Psoas muscle (tissue), 8 donors: ENCODE results near the gene CIDEB. TPM values are rescaled to one million over a fixed set of nuclear protein-coding genes. Genes with fewer than 3 reads are reported as not detected.
A peak's percentile ranks its signal among the peaks of the same experiment; 100 is the strongest.

Source experiments
- ATAC-seq, 4 donors: fragments of 200-7000 bp; cut with Tn5 transposase; one replicate each; pipeline ENCODE4 v1.9.1; 2020; ENCODE audit warnings: moderate library complexity in 3 of 4, mild to moderate bottlenecking in 2 of 4
- DNase-seq, 2 donors: peaks; one replicate each; pipeline ENCODE4 v3.0.0-alpha.2; 2020
- H3K27ac ChIP-seq: fragments of 200-600 bp; one replicate; pipeline ENCODE4 v1.8.0; 2022
- H3K27me3 ChIP-seq, 3 donors: fragments of 200-600 bp in 1 of 3; one replicate each; pipeline versions ENCODE4 v1.6.1 to v1.8.0; 2013 to 2022; ENCODE audit warnings: low read length in 2 of 3, mild to moderate bottlenecking in 2 of 3, moderate library complexity in 1 of 3; ENCODE audit not compliant: insufficient read depth in 3 of 3
- H3K36me3 ChIP-seq, 2 donors: fragments of 200-600 bp in 1 of 2; one replicate each; pipeline versions ENCODE4 v1.6.1 to v1.8.0; 2013 to 2022; ENCODE audit warnings: low read depth in 1 of 2, mild to moderate bottlenecking in 1 of 2, moderate library complexity in 1 of 2; ENCODE audit not compliant: insufficient read depth in 1 of 2
- H3K4me1 ChIP-seq: fragments of 200-600 bp; one replicate; pipeline ENCODE4 v1.8.0; 2022
- H3K4me3 ChIP-seq: fragments of 200-600 bp; one replicate; pipeline ENCODE4 v1.8.0; 2022; ENCODE audit warnings: mild to moderate bottlenecking
- H3K9me3 ChIP-seq: fragments of 200-600 bp; one replicate; pipeline ENCODE4 v1.8.0; 2022
- CTCF ChIP-seq: fragments of 200-600 bp; IDR thresholded peaks from one replicate; pipeline ENCODE4 v1.8.0; 2022; ENCODE audit warnings: antibody characterized with exemption
- WGBS, 3 donors: extraction: QIAGEN DNeasy Blood & Tissue Kit; methylation state at CpG; one replicate each; pipeline versions ENCODE4 v1.1.6 to v1.1.7; 2013; 5-methylcytosine and 5-hydroxymethylcytosine counted together
- intact Hi-C, 2 donors: fragments of 100-400 bp; cut with DNase I; formaldehyde crosslinking; loops; one replicate each; pipeline versions ENCODE4 v1.11.0 to v1.14.2; 2022
- polyA plus RNA-seq, 3 donors: library from polyadenylated mRNA; stranded (reverse); fragments of 200-250 nt; gene quantifications; one replicate each; pipeline ENCODE4 v1.2.3, GENCODE V29; 2013
- total RNA-seq, 4 donors: library from RNA; stranded (reverse); fragmentation: NEBNext Ultra II Directional in 2 of 4; extraction: Animal tissue kit (Norgen Biotek cat#: 25700) in 2 of 4; gene quantifications; one replicate each; pipeline versions ENCODE4 v1.2.1 to v1.2.4, GENCODE V29; 2021 to 2023
- donor health status: healthy with polysubstance abuse.
- donor health status: DM: no; HTN: no; CAD: no; lungs with moderate emphysema.
- donor health status: Bipolar disorder and iron deficiency.
- donor health status: healthy.
- donor health status: DM: yes; HTN: yes; CAD: no.
- donor health status: DM: no; HTN: no; CAD: no.
- donor health status: DM: no; HTN: no; CAD: no.
- donor health status: DM: yes; HTN: yes; CAD: no.

CIDEB gene
- total and polyA plus RNA-seq, 7 donors = 0.95 to 2.5 (median 1.7) TPM

GRCh38 chr14:24339284-24340151 lies 31.7 kb upstream of the CIDEB start, which contains the start of gene RIPK3:
Gene RIPK3, minus strand, starts transcription at chr14:24339991. Its CDS starts 165 bp downstream, at chr14:24339826.
- peaks cover 0 to 54% (median 9%) of the 10 kb centered on the region in 3 donors for H3K27me3 ChIP-seq

GRCh38 chr14:24338843-24339242 lies 31.1 kb upstream of the CIDEB start:
- H3K9me3 ChIP-seq = no peaks in the 10 kb centered on the region
- H3K4me1 ChIP-seq = peaks cover 2% of the 10 kb centered on the region
- H3K36me3 ChIP-seq = no peaks in the 10 kb centered on the region
- H3K27me3 ChIP-seq = peaks cover 0 to 54% (median 9%) of the 10 kb centered on the region in 3 donors
- no peak for DNase-seq
- no peak overlapping the region for H3K27ac ChIP-seq
- no peak for ATAC-seq
- WGBS, 3 donors = 70 to 79% (median 77%) methylated on average over 14 of the region's 14 CpGs
- intact Hi-C loops = no loop called here
- H3K4me3 ChIP-seq = peak overlapping the region; percentile 53
- no peak for TF ChIP-seq CTCF

More at GRCh38 chr14:24339284-24340151, 31.7 kb upstream of the CIDEB start, which contains the start of gene RIPK3:
- no peak for TF ChIP-seq CTCF
- H3K27ac ChIP-seq = no peak within 1 kb of the TSS
- H3K4me3 ChIP-seq = peak within 1 kb of the TSS; percentile 53
- peaks cover 2% of the 10 kb centered on the region for H3K4me1 ChIP-seq
- DNase-seq (peak in 1 of 2 donors; percentile 66), ATAC-seq (peak in 2 of 4 donors; percentile 30 to 45)
- H3K9me3 ChIP-seq = no peaks in the 10 kb centered on the region
- WGBS, 3 donors = 11 to 15% (median 13%) methylated on average over 47 to 51 of the region's 51 CpGs
- H3K36me3 ChIP-seq = no peaks in the 10 kb centered on the region
- intact Hi-C loops = no loop called here

GRCh38 chr14:24337824-24338175 lies 30.0 kb upstream of the CIDEB start:
- no peak for ATAC-seq
- WGBS, 3 donors = 89 to 92% (median 91%) methylated on average over 8 of the region's 8 CpGs
- Histone ChIP-seq H3K4me3 (no peak overlapping the region), H3K4me1 (peaks cover 5% of the 10 kb centered on the region), H3K27ac (no peak overlapping the region), H3K27me3 (peaks cover 0 to 60% (median 9%) of the 10 kb centered on the region in 3 donors), H3K36me3 (no peaks in the 10 kb centered on the region), H3K9me3 (no peaks in the 10 kb centered on the region)
- no peak for TF ChIP-seq CTCF
- intact Hi-C loops = no loop called here
- DNase-seq = no peak

- H3K9me3 ChIP-seq = no peaks in the 10 kb centered on the region
- no peak for TF ChIP-seq CTCF
- DNase-seq (no peak), ATAC-seq (no peak)
- peaks cover 9% of the 10 kb centered on the region for H3K4me1 ChIP-seq
- 80 to 88% (median 87%) methylated on average over 7 of the region's 7 CpGs for WGBS, 3 donors
- no peak overlapping the region for H3K4me3 ChIP-seq
- H3K36me3 ChIP-seq = no peaks in the 10 kb centered on the region
- intact Hi-C loops = no loop called here
- H3K27ac ChIP-seq = no peak overlapping the region
- peaks cover 0 to 60% (median 9%) of the 10 kb centered on the region in 3 donors for H3K27me3 ChIP-seq
These were observed 29.5 kb upstream of the CIDEB start for GRCh38 chr14:24337144-24337823.
